Parathyroid adenoma (tissue), 2 donors: ENCODE measurements around the gene RSBN1.
"Not testable (repeated sequence)": the region's sequence is repeated elsewhere in the genome, so short reads cannot be mapped to it uniquely, and the experiment has no call there.

Source experiments
- H2AFZ ChIP-seq: fragments of 300-600 bp; sonication (generic); one replicate; pipeline ENCODE4 v1.7.0; 2017; ENCODE audit warnings: antibody characterized with exemption, mild to moderate bottlenecking
- H3K27ac ChIP-seq: fragments of 300-600 bp; sonication (generic); one replicate; pipeline ENCODE4 v1.7.0; 2017
- H3K27me3 ChIP-seq: fragments of 300-600 bp; sonication (generic); one replicate; pipeline ENCODE4 v1.7.0; 2017; ENCODE audit warnings: low read length; ENCODE audit not compliant: control insufficient read depth, insufficient read depth
- H3K36me3 ChIP-seq: fragments of 300-600 bp; sonication (generic); one replicate; pipeline ENCODE4 v1.7.0; 2017; ENCODE audit warnings: low read length; ENCODE audit not compliant: control insufficient read depth, insufficient read depth
- H3K4me1 ChIP-seq: fragments of 300-600 bp; sonication (generic); one replicate; pipeline ENCODE4 v1.7.0; 2017; ENCODE audit warnings: control low read depth
- H3K4me2 ChIP-seq: fragments of 300-600 bp; sonication (generic); one replicate; pipeline ENCODE4 v1.7.0; 2017; ENCODE audit warnings: low read length
- H3K4me3 ChIP-seq: fragments of 300-600 bp; sonication (generic); one replicate; pipeline ENCODE4 v1.7.0; 2017; ENCODE audit warnings: low read depth, low read length
- H3K79me2 ChIP-seq: fragments of 300-600 bp; sonication (generic); one replicate; pipeline ENCODE4 v1.7.0; 2017; ENCODE audit warnings: control low read depth
- H3K9ac ChIP-seq: fragments of 300-600 bp; sonication (generic); one replicate; pipeline ENCODE4 v1.7.0; 2017; ENCODE audit warnings: mild to moderate bottlenecking
- H3K9me3 ChIP-seq: fragments of 300-600 bp; sonication (generic); one replicate; pipeline ENCODE4 v1.7.0; 2017; ENCODE audit warnings: low read length; ENCODE audit not compliant: control insufficient read depth
- TF ChIP-seq, protein P1 (sequence below): fragments of 300-600 bp; sonication (generic); IDR thresholded peaks from one replicate; pipeline ENCODE4 v1.7.0; 2017; ENCODE audit warnings: antibody characterized with exemption, mild to moderate bottlenecking
- donor health status: primary hyperparathyroidism.

The RSBN1 gene

DNA sequence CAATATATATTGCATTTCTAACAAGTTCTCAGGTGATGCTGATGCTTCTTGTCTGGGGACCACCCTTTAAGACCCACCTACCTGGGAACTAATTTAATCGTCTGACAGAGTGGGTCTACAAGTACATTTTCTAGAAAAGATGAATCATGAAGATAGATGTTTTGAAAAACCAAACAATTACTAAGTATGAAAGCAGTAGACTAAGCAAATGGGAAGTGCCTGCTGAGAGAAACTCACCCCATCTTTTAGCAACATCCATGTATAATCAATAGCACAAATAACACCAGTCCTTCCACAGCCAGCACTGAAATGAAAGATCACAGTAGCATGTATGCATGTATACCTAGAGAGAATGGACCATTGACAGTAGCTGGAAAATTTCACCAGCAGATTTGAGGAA, 42.0 kb upstream of the RSBN1 start:
- Histone ChIP-seq H3K27me3 (no peaks in the 10 kb centered on the region), H3K4me3 (no peak overlapping the region), H3K4me2 (no peak overlapping the region), H3K4me1 (no peaks in the 10 kb centered on the region), H3K27ac (no peak overlapping the region), H3K9me3 (no peaks in the 10 kb centered on the region), H3K36me3 (no peaks in the 10 kb centered on the region), H2AFZ (no peak overlapping the region), H3K9ac (no peak overlapping the region), H3K79me2 (no peaks in the 10 kb centered on the region)
- TF ChIP-seq, protein P1, sequence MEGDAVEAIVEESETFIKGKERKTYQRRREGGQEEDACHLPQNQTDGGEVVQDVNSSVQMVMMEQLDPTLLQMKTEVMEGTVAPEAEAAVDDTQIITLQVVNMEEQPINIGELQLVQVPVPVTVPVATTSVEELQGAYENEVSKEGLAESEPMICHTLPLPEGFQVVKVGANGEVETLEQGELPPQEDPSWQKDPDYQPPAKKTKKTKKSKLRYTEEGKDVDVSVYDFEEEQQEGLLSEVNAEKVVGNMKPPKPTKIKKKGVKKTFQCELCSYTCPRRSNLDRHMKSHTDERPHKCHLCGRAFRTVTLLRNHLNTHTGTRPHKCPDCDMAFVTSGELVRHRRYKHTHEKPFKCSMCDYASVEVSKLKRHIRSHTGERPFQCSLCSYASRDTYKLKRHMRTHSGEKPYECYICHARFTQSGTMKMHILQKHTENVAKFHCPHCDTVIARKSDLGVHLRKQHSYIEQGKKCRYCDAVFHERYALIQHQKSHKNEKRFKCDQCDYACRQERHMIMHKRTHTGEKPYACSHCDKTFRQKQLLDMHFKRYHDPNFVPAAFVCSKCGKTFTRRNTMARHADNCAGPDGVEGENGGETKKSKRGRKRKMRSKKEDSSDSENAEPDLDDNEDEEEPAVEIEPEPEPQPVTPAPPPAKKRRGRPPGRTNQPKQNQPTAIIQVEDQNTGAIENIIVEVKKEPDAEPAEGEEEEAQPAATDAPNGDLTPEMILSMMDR: no peak

DNA sequence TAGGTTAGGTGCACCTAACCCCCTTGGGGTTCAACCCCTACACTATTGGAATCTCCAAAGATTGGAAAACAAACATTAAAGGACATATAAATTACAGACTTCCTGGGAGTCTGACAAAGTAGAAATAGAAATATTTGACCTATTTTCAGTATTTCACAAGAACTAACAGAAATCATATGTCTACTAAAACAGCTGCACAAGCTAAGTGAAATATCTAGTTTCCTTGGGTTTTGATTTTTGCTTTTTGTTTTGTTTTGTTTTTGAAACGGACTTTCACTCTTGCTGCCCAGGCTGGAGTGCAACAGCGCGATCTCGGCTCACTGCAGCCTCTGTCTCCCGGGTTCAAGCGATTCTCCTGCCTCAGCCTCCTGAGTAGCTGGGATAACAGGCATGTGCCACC, 40.4 kb upstream of the RSBN1 start:
- H3K9ac ChIP-seq, H3K27me3 ChIP-seq, H2AFZ ChIP-seq, H3K9me3 ChIP-seq, H3K79me2 ChIP-seq, H3K4me3 ChIP-seq, H3K36me3 ChIP-seq, H3K4me1 ChIP-seq, H3K27ac ChIP-seq, H3K4me2 ChIP-seq: not testable (repeated sequence)

DNA sequence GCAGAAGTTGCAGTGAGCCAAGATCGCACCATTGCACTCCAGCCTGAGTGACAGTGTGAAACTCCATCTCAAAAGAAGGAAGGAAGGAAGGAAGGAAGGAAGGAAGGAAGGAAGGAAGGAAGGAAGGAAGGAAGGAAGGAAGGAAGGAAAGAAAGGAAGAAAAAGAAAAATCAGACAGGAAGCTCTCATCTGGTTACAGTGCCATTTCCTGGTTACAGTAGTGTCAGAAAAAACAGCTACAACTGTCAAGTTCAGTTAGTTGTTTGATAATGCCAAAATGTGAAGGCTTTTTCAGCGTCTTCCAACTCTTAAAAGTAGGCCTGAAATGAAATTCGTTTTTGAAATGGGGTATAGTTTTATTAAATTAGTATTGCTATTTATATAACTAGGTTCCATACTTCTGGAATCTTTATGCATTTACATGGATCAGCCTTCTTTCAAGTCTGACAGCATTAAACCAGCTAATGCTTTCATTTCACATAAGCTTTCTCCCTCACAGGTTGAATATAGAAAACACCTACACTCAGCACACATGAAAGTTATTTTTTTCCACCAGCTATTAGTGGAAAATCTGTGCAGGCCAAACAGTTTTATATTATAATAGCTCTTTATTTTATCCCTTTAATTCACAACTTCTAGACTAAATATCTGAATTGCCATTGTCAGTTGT, 38.0 kb upstream of the RSBN1 start:
- Histone ChIP-seq H3K9ac (no peak overlapping the region), H3K4me3 (no peak overlapping the region), H3K4me1 (no peaks in the 10 kb centered on the region), H3K27ac (no peak overlapping the region), H3K27me3 (no peaks in the 10 kb centered on the region), H3K79me2 (no peaks in the 10 kb centered on the region), H3K4me2 (no peak overlapping the region), H3K36me3 (no peaks in the 10 kb centered on the region), H2AFZ (no peak overlapping the region), H3K9me3 (no peaks in the 10 kb centered on the region)
- TF ChIP-seq, protein P1: no peak

DNA sequence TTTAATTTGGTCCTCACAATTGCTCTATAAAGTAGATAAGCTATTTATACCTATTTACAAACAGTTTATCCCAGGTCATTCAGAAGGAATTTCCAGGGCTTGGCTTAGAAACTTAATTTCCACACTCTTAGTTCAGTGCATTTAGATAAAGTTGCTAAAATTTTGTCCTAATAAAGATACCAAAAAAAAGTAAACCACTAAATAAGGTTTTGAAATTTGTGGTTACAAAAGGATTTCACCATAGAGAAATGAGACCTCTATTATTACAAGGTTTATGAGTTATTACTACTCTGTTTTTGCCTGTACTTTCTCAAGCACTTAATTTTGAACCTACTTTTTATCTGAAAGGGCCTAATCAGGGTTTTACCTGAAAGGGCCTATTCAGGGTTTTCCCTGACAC, 36.8 kb upstream of the RSBN1 start:
- Histone ChIP-seq H3K79me2 (no peaks in the 10 kb centered on the region), H3K4me1 (no peaks in the 10 kb centered on the region), H3K9ac (no peak overlapping the region), H3K27me3 (no peaks in the 10 kb centered on the region), H3K9me3 (no peaks in the 10 kb centered on the region), H3K4me3 (no peak overlapping the region), H3K27ac (no peak overlapping the region), H3K36me3 (no peaks in the 10 kb centered on the region), H3K4me2 (no peak overlapping the region), H2AFZ (no peak overlapping the region)
- TF ChIP-seq, protein P1: no peak

DNA sequence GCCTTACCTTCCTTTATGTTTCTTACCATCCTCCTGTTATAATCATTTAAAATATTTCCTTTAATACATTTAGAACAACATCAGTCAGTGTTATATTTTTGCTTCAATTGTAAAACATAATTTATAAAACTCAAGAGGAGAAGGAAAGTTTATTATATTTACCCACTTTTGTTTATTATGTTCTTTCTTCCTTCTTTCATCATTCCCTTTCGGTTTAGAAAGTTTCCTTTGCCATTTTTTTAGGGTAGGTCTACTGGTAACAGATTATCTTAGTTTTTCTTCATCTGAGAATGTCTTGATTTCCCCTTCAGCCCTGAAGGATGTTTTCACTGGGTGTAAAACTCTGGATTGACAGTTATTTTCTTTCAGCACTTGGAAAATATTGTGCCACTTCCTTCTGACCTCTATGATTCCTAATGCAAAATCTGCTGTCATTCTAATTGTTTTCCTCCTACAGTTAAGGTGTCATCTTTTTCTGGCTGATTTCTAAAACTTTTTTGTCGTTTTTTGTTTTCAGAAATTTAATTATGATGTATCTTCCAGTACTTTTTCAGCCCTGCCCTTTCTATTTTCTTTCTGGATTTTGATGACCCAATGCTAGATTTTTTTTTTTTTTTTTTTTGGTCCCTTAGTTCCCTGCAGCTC, 34.2 kb upstream of the RSBN1 start:
- no peak overlapping the region for H3K9ac ChIP-seq
- H3K27me3 ChIP-seq: no peaks in the 10 kb centered on the region
- H3K79me2 ChIP-seq: no peaks in the 10 kb centered on the region
- no peaks in the 10 kb centered on the region for H3K9me3 ChIP-seq
- H3K27ac ChIP-seq: no peak overlapping the region
- no peak overlapping the region for H3K4me2 ChIP-seq
- H3K36me3 ChIP-seq: no peaks in the 10 kb centered on the region
- TF ChIP-seq, protein P1: no peak
- H3K4me3 ChIP-seq: no peak overlapping the region
- no peak overlapping the region for H2AFZ ChIP-seq
- no peaks in the 10 kb centered on the region for H3K4me1 ChIP-seq
